Heart left ventricle (tissue), 13 donors: ENCODE data around the gene CLDN17.

Source experiments
- CTCF ChIP-seq, 12 donors: fragments of 200-600 bp; sonication (generic) in 4 of 12; IDR thresholded peaks; one replicate each; pipeline versions ENCODE4 v1.5.0 to v1.8.0; 2018 to 2022; ENCODE audit warnings: antibody characterized with exemption in 12 of 12, mild to moderate bottlenecking in 5 of 12
- POLR2A ChIP-seq, 2 donors: fragments of 450-650 bp; IDR thresholded peaks; one replicate each; pipeline ENCODE4 v1.6.1; 2017; ENCODE audit warnings: antibody characterized with exemption in 2 of 2, mild to moderate bottlenecking in 2 of 2, moderate library complexity in 2 of 2
- donor health status: ischemic (EF 13 %, LVEDD 7.1; RV severe dilation, severe dysfunction).
- donor health status: DM: no; HTN: yes; CAD: no.
- donor health status: DM: no; HTN: no; CAD: no.
- donor health status: ischemic (EF 25% LVEDD 6.9; RV normal size, moderate dysfunction).
- donor health status: ischemic (EF 25% LVEDD 5.7; RV mildly dilated, moderate dysfunction).
- donor health status: ischemic (EF 35%, LVEDD 5.7; RV mildly dilated, moderate dysfunction).
- donor health status: nonischemic (EF 11% LVEDD 7.7; RV severe dilation, severe dysfunction).
- donor health status: DM: yes; HTN: yes; CAD: no.
- donor health status: PGD.
- donor health status: ischemic (EF 29% LVEDD 5.4; RV normal size, mild dysfunction).
- donor health status: nonischemic (EF 23%, LVEDD 6.1; RV moderate dilation, normal function).

- TF ChIP-seq CTCF (IDR thresholded peaks at IDR 0.05): no peak
- no peak for TF ChIP-seq POLR2A (IDR thresholded peaks at IDR 0.05)
These were observed 12.8 kb downstream of the CLDN17 start for GRCh38 chr21:30153697-30154340.
